Right atrium auricular region (tissue), 2 donors: Measurements from ENCODE around the gene DCAF4. TPM values are rescaled to one million over a fixed set of nuclear protein-coding genes. Genes with fewer than 3 reads are reported as not detected.
"Not testable (repeated sequence)": the region's sequence is repeated elsewhere in the genome, so short reads cannot be mapped to it uniquely, and the experiment has no call there.

ENCODE experiments used
- DNase-seq: peaks from one replicate; pipeline ENCODE4 v3.0.0-alpha.2; 2019; ENCODE audit warnings: low spot score
- H3K27ac ChIP-seq, 2 donors: fragments of 200-600 bp; sonication (generic); 1 replicate in 1 of 2; 2 replicates in 1 of 2; pipeline ENCODE4 v1.5.1; 2016 to 2019
- H3K27me3 ChIP-seq, 2 donors: fragments of 200-600 bp; sonication (generic); one replicate each; pipeline versions ENCODE4 v1.5.1 to v1.6.0; 2017 to 2019
- H3K36me3 ChIP-seq: fragments of 200-600 bp; sonication (generic); one replicate; pipeline ENCODE4 v1.5.1; 2016
- H3K4me1 ChIP-seq, 2 donors: fragments of 200-600 bp; sonication (generic); one replicate each; pipeline versions ENCODE4 v1.5.1 to v1.6.0; 2017 to 2019
- H3K4me3 ChIP-seq, 2 donors: fragments of 200-600 bp; sonication (generic); 1 replicate in 1 of 2; 2 replicates in 1 of 2; pipeline ENCODE4 v1.5.1; 2017 to 2019; ENCODE audit warnings: mild to moderate bottlenecking in 1 of 2, moderate library complexity in 1 of 2
- H3K9me3 ChIP-seq, 2 donors: fragments of 200-600 bp; sonication (generic); one replicate each; pipeline ENCODE4 v1.5.1; 2019
- total RNA-seq, 2 donors: library from RNA; depleted of rRNA; stranded (reverse); fragments of >200 nt; gene quantifications; one replicate each; pipeline ENCODE4 v1.1.0, GENCODE V29; 2016
- TF ChIP-seq, protein P1 (sequence below), 2 donors: fragments of 200-600 bp; sonication (generic); IDR thresholded peaks; one replicate each; pipeline ENCODE4 v1.5.1; 2019; ENCODE audit warnings: antibody characterized with exemption in 2 of 2

The DCAF4 gene
- total RNA-seq, 2 donors from 2014 or later = 7.0 to 9.4 TPM

DNA sequence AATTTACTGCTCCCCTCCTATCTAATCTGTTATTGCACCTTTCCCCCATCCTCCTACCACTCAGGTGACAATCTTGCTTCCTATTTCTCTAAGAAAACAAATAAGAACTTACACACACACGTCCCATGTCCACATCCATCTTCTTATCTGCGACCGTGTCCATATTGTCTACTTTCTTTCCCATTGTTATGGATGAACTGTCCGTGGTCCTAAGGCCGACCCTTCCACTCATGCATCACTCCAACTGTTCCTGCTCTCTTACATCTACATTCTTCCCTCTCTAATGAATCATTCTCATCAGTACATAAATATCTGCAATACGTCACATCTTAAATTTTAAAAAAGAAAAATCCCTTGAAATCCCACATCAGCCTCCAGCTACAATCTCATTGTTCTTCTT is 70.7 kb downstream of the DCAF4 start:
- no peaks in the 10 kb centered on the region for H3K9me3 ChIP-seq
- no peak overlapping the region for H3K4me3 ChIP-seq
- H3K27ac ChIP-seq = no peak overlapping the region
- DNase-seq = no peak
- H3K4me1 ChIP-seq = no peaks in the 10 kb centered on the region
- peaks cover 39% of the 10 kb centered on the region for H3K36me3 ChIP-seq
- TF ChIP-seq, protein P1, sequence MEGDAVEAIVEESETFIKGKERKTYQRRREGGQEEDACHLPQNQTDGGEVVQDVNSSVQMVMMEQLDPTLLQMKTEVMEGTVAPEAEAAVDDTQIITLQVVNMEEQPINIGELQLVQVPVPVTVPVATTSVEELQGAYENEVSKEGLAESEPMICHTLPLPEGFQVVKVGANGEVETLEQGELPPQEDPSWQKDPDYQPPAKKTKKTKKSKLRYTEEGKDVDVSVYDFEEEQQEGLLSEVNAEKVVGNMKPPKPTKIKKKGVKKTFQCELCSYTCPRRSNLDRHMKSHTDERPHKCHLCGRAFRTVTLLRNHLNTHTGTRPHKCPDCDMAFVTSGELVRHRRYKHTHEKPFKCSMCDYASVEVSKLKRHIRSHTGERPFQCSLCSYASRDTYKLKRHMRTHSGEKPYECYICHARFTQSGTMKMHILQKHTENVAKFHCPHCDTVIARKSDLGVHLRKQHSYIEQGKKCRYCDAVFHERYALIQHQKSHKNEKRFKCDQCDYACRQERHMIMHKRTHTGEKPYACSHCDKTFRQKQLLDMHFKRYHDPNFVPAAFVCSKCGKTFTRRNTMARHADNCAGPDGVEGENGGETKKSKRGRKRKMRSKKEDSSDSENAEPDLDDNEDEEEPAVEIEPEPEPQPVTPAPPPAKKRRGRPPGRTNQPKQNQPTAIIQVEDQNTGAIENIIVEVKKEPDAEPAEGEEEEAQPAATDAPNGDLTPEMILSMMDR (IDR thresholded peaks at IDR 0.05) = no peak
- no peaks in the 10 kb centered on the region for H3K27me3 ChIP-seq

DNA sequence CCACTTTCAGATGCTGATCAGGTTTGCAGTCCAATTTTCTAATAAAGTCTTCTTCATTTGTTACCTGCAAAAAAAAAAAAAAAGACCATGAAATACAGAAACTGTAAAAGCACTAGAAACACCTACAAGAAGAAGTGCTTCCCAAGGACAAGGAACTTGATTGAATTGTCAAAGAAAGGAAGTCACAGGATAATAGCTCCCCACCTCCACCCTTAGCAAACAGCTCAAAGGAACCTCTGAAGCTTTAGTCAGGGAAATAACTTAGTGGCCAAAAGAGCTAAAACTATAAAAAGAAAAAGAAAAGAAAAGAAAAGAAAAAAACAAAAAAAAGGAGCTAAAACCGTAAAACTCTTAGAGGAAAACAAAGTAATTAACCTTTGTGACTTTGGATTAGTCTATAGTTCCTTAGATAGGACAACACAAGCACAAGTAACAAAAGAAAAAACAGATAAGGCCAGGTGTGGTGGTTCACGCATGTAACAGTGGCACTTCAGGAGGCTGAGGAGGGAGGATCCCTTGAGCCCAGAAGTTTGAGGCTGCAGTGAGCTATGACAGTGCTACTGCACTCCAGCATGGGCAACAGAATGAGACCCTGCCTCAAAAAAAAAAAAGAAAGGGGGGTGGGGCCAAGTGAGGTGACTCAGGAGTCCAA is 72.1 kb downstream of the DCAF4 start:
- Histone ChIP-seq H3K27me3 (no peaks in the 10 kb centered on the region), H3K9me3 (no peaks in the 10 kb centered on the region), H3K27ac (no peak overlapping the region), H3K4me1 (peaks cover 0 to 4% of the 10 kb centered on the region in 2 donors), H3K4me3 (no peak overlapping the region), H3K36me3 (peaks cover 27% of the 10 kb centered on the region)
- no peak for DNase-seq
- TF ChIP-seq, protein P1 (IDR thresholded peaks at IDR 0.05) = no peak

DNA sequence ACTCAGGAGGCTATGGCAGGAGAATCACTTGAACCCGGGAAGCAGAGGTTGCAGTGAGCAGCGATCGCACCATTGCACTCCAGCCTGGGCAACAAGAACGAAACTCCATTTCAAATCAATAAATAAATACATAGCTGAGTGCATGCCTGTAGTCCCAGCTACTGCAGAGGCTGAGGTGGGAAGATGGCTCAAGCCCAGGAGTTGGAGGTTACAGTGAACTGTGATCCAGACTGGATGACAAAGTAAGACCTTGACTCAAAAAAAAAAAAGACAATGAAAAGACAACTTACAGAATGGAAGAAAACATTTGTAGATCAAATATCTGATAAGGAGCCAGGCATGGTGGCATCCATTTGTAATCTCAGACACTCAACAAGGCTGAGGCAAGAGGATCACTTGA is 73.1 kb downstream of the DCAF4 start:
- no peak overlapping the region for H3K4me3 ChIP-seq
- H3K27ac ChIP-seq = no peak overlapping the region
- no peak for DNase-seq
- peaks cover 22% of the 10 kb centered on the region for H3K36me3 ChIP-seq
- H3K4me1 ChIP-seq = peaks cover 0 to 4% of the 10 kb centered on the region in 2 donors
- no peaks in the 10 kb centered on the region for H3K27me3 ChIP-seq
- no peaks in the 10 kb centered on the region for H3K9me3 ChIP-seq
- TF ChIP-seq, protein P1 (IDR thresholded peaks at IDR 0.05) = no peak

DNA sequence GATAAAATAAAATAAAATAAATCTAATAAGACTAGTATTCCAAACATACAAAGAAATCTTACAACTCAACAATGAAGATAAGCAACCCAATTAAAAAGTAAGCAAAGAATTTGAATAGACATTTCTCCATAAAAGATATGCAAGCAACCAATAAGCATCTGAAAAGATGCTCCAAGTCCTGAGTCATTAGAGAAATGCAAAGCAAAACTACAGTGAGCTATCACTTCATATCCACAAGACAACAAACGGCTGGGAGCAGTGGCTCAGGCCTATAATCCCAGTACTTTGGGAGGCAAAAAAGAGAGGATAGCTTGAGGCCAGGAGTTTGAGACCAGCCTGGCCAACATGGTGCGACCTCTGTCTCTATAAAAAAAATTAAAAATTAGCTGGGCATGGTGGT is 73.8 kb downstream of the DCAF4 start:
- no peak overlapping the region for H3K27ac ChIP-seq
- no peak overlapping the region for H3K4me3 ChIP-seq
- no peaks in the 10 kb centered on the region for H3K27me3 ChIP-seq
- TF ChIP-seq, protein P1 (IDR thresholded peaks at IDR 0.05) = no peak
- H3K9me3 ChIP-seq = no peaks in the 10 kb centered on the region
- no peak for DNase-seq
- peaks cover 0 to 6% of the 10 kb centered on the region in 2 donors for H3K4me1 ChIP-seq
- peaks cover 18% of the 10 kb centered on the region for H3K36me3 ChIP-seq

DNA sequence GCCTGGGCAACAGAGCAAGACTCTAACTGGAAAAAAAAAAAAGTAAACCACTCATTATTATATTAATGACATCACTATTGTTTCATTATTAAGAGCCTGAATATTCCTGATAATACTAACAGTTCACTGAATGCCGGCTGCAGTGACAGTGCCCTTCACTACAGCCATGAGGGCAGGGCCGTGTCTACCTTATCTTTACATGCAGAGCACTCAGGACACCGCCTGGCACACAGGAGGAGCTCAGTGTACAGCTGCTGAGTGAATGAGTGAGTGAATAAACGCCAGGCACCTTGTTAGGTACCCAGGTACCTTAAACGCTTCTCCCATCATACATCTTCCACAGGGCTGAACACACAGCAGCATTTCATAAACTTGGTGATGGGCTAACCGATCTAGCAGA is 77.4 kb downstream of the DCAF4 start:
- H3K36me3 ChIP-seq = peaks cover 5% of the 10 kb centered on the region
- no peak overlapping the region for H3K4me3 ChIP-seq
- DNase-seq = no peak
- H3K4me1 ChIP-seq = peaks cover 0 to 27% of the 10 kb centered on the region in 2 donors
- no peak overlapping the region for H3K27ac ChIP-seq
- no peaks in the 10 kb centered on the region for H3K9me3 ChIP-seq
- TF ChIP-seq, protein P1 (IDR thresholded peaks at IDR 0.05) = no peak
- H3K27me3 ChIP-seq = no peaks in the 10 kb centered on the region

DNA sequence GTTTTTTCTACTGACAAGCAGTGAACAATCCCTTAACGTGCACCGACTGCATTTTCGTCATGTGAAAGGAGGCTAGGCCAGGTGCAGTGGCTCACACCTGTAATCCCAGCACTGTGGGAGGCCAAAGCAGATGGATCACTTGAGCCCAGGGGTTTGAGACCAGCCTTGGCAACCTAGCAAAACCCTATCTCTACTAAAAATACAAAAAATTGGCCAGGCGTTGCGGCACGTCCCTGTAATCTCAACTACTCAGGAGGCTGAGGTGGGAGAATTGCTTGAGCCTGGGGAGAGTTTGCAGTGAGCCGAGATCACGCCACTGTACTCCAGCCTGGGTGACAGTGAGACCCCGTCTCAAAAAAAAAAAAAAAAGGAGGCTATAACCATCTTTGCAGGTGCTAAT is 78.4 kb downstream of the DCAF4 start:
- not testable (repeated sequence) for DNase-seq, H3K36me3 ChIP-seq, H3K4me3 ChIP-seq, H3K27me3 ChIP-seq, H3K9me3 ChIP-seq, H3K27ac ChIP-seq
- H3K4me1 ChIP-seq = peaks cover 0 to 27% of the 10 kb centered on the region in 2 donors
